ENCODE measurements around the gene FAF1.
A peak's percentile ranks its signal among the peaks of the same experiment; 100 is the strongest.

FAF1 gene

GRCh38 chr1:50481142-50481736 lies 478.8 kb downstream of the FAF1 start:
- Histone ChIP-seq H3K36me3 (no peaks in the 10 kb centered on the region; the same call in none of the 2 replicates), H3K27me3 (ENCODE audit: insufficient read depth, low read depth, severe bottlenecking) (no peaks in the 10 kb centered on the region), H3K27ac (no peak overlapping the region), H3K9me3 (ENCODE audit: severe bottlenecking) (no peaks in the 10 kb centered on the region), H3K4me3 (ENCODE audit: low read depth, low read length) (no peak overlapping the region)
- DNase-seq = no peak
- TF ChIP-seq CTCF (IDR thresholded peaks at IDR 0.05; ENCODE audit: low read depth, low read length) = no peak

- no peak for TF ChIP-seq CTCF (IDR thresholded peaks at IDR 0.05; ENCODE audit: low read depth, low read length)
Measured at GRCh38 chr1:50476800-50477199, 483.3 kb downstream of the FAF1 start.

GRCh38 chr1:50474859-50475809 lies 484.9 kb downstream of the FAF1 start:
- no peaks in the 10 kb centered on the region for H3K27me3 ChIP-seq (ENCODE audit: insufficient read depth, low read depth, severe bottlenecking)
- DNase-seq = no peak
- peaks cover 16% of the 10 kb centered on the region for H3K36me3 ChIP-seq
- no peak for TF ChIP-seq CTCF (IDR thresholded peaks at IDR 0.05; ENCODE audit: low read depth, low read length)
- no peak overlapping the region for H3K27ac ChIP-seq
- H3K4me3 ChIP-seq (ENCODE audit: low read depth, low read length) = no peak overlapping the region
- H3K9me3 ChIP-seq (ENCODE audit: severe bottlenecking) = no peaks in the 10 kb centered on the region

More at GRCh38 chr1:50476800-50477199, 483.3 kb downstream of the FAF1 start:
- DNase-seq = no peak
- Histone ChIP-seq H3K4me3 (ENCODE audit: low read depth, low read length) (no peak overlapping the region), H3K9me3 (ENCODE audit: severe bottlenecking) (no peaks in the 10 kb centered on the region), H3K36me3 (peaks cover 16% of the 10 kb centered on the region), H3K27me3 (ENCODE audit: insufficient read depth, low read depth, severe bottlenecking) (no peaks in the 10 kb centered on the region), H3K27ac (no peak overlapping the region)

GRCh38 chr1:50473513-50473912 lies 486.6 kb downstream of the FAF1 start:
- H3K27me3 ChIP-seq (ENCODE audit: insufficient read depth, low read depth, severe bottlenecking) = no peaks in the 10 kb centered on the region
- H3K36me3 ChIP-seq = peaks cover 16% of the 10 kb centered on the region
- no peak overlapping the region for H3K27ac ChIP-seq
- no peak overlapping the region for H3K4me3 ChIP-seq (ENCODE audit: low read depth, low read length)
- no peak for TF ChIP-seq CTCF (IDR thresholded peaks at IDR 0.05; ENCODE audit: low read depth, low read length)
- DNase-seq = no peak
- no peaks in the 10 kb centered on the region for H3K9me3 ChIP-seq (ENCODE audit: severe bottlenecking)

GRCh38 chr1:50471967-50472366 lies 488.1 kb downstream of the FAF1 start:
- Histone ChIP-seq H3K27me3 (ENCODE audit: insufficient read depth, low read depth, severe bottlenecking) (no peaks in the 10 kb centered on the region), H3K4me3 (ENCODE audit: low read depth, low read length) (no peak overlapping the region), H3K36me3 (peaks cover 16% of the 10 kb centered on the region), H3K27ac (no peak overlapping the region), H3K9me3 (ENCODE audit: severe bottlenecking) (no peaks in the 10 kb centered on the region)
- TF ChIP-seq CTCF (IDR thresholded peaks at IDR 0.05; ENCODE audit: low read depth, low read length) = 0 out of 2 replicates have a peak, but pooled peaks have one; percentile 10
- no peak for DNase-seq
